Nephron progenitor cell (in vitro differentiated cells): ENCODE measurements around the gene SFTPD.

ENCODE experiments used
- DNase-seq: peaks from one replicate; pipeline ENCODE4 v3.0.0; 2021
- H3K27ac Mint-ChIP-seq: 2 replicates; pipeline ENCODE4 v1.8.0; 2021; ENCODE audit warnings: mild to moderate bottlenecking, moderate library complexity, mixed read lengths
- H3K27me3 Mint-ChIP-seq: 2 replicates; pipeline ENCODE4 v1.8.0; 2021; ENCODE audit warnings: mild to moderate bottlenecking, low read depth, mixed read lengths; ENCODE audit not compliant: poor library complexity
- H3K36me3 Mint-ChIP-seq: 2 replicates; pipeline ENCODE4 v1.8.0; 2021; ENCODE audit warnings: low read depth, mixed read lengths
- H3K4me1 Mint-ChIP-seq: 2 replicates; pipeline ENCODE4 v1.8.0; 2021; ENCODE audit warnings: mixed read lengths
- H3K4me3 Mint-ChIP-seq: 2 replicates; pipeline ENCODE4 v1.8.0; 2021; ENCODE audit warnings: mild to moderate bottlenecking, moderate library complexity, mixed read lengths
- H3K9me3 Mint-ChIP-seq: 2 replicates; pipeline ENCODE4 v1.8.0; 2021; ENCODE audit warnings: mild to moderate bottlenecking, moderate library complexity, mixed read lengths
- TF ChIP-seq, protein P1 (sequence below): fragments of 200-600 bp; sonication (generic); IDR thresholded peaks from 2 replicates; pipeline ENCODE4 v1.5.0; 2021; ENCODE audit warnings: antibody characterized with exemption

Gene SFTPD

DNA sequence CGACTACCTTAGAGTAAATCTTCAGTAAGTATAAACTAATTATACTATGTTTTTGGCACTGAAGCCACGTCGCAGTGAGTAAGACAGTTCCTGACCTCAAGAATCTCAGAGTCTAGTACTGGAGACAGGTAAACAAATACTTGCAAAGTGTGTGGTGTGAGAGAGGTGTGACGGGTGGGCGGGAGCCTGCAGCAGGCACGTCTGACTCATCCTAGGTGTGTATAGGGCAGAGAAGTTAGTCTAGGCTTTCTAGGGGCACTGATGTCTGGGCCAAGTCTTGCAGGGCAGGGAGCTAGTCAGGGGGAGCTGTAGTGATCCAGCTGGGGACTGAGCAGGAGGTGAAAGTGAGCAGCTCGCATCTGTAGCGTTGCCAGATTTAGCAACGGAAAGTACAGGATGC, 35.9 kb upstream of the SFTPD start:
- Mint-ChIP-seq H3K4me3 (no peak overlapping the region), H3K27me3 (peaks cover 62% of the 10 kb centered on the region), H3K27ac (no peak overlapping the region), H3K36me3 (no peaks in the 10 kb centered on the region), H3K4me1 (peaks cover 11% of the 10 kb centered on the region), H3K9me3 (peaks cover 18% of the 10 kb centered on the region)
- TF ChIP-seq, protein P1, sequence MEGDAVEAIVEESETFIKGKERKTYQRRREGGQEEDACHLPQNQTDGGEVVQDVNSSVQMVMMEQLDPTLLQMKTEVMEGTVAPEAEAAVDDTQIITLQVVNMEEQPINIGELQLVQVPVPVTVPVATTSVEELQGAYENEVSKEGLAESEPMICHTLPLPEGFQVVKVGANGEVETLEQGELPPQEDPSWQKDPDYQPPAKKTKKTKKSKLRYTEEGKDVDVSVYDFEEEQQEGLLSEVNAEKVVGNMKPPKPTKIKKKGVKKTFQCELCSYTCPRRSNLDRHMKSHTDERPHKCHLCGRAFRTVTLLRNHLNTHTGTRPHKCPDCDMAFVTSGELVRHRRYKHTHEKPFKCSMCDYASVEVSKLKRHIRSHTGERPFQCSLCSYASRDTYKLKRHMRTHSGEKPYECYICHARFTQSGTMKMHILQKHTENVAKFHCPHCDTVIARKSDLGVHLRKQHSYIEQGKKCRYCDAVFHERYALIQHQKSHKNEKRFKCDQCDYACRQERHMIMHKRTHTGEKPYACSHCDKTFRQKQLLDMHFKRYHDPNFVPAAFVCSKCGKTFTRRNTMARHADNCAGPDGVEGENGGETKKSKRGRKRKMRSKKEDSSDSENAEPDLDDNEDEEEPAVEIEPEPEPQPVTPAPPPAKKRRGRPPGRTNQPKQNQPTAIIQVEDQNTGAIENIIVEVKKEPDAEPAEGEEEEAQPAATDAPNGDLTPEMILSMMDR = no peak
- no peak for DNase-seq

GRCh38 chr10:79983286-79983909, 34.5 kb upstream of the SFTPD start:
- peaks cover 11% of the 10 kb centered on the region for H3K4me1 Mint-ChIP-seq
- H3K9me3 Mint-ChIP-seq = peaks cover 5% of the 10 kb centered on the region
- H3K27me3 Mint-ChIP-seq = peaks cover 71% of the 10 kb centered on the region
- no peak overlapping the region for H3K27ac Mint-ChIP-seq
- no peaks in the 10 kb centered on the region for H3K36me3 Mint-ChIP-seq
- peak overlapping the region; percentile 47 for H3K4me3 Mint-ChIP-seq
- DNase-seq = no peak
- TF ChIP-seq, protein P1 = no peak

DNA sequence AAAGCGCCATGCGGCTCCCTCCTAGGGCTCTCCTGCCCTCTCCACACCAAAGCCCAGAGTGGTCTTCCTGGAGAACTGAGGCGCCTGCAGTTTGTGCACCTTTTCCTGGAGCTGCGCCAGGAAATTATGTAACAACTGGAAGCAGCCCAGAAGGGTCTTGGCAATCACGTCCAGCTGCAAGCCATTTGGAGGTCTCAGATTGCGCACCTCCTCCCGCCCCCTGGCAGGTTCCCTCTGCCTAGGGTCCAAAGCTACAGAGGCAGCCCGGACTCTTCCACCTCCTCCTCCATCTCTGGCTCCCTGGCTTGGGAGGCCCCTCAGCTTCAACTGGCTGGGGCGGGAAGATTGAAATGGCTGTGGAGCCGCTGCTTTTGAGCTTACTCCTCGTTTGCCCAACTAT, 34.0 kb upstream of the SFTPD start:
- no peak for DNase-seq
- H3K27ac Mint-ChIP-seq = no peak overlapping the region
- H3K9me3 Mint-ChIP-seq = peaks cover under 1% of the 10 kb centered on the region
- TF ChIP-seq, protein P1 = no peak
- H3K27me3 Mint-ChIP-seq = peaks cover 71% of the 10 kb centered on the region
- peaks cover 11% of the 10 kb centered on the region for H3K4me1 Mint-ChIP-seq
- H3K36me3 Mint-ChIP-seq = no peaks in the 10 kb centered on the region
- peak overlapping the region; percentile 72 for H3K4me3 Mint-ChIP-seq

- H3K36me3 Mint-ChIP-seq = no peaks in the 10 kb centered on the region
- H3K9me3 Mint-ChIP-seq = peaks cover under 1% of the 10 kb centered on the region
- peak; percentile 49 for DNase-seq
- TF ChIP-seq, protein P1 = no peak
- H3K4me3 Mint-ChIP-seq = peak overlapping the region; percentile 72
- peaks cover 71% of the 10 kb centered on the region for H3K27me3 Mint-ChIP-seq
- H3K27ac Mint-ChIP-seq = no peak overlapping the region
- peaks cover 11% of the 10 kb centered on the region for H3K4me1 Mint-ChIP-seq
These were observed 33.5 kb upstream of the SFTPD start for GRCh38 chr10:79982362-79982800.

DNA sequence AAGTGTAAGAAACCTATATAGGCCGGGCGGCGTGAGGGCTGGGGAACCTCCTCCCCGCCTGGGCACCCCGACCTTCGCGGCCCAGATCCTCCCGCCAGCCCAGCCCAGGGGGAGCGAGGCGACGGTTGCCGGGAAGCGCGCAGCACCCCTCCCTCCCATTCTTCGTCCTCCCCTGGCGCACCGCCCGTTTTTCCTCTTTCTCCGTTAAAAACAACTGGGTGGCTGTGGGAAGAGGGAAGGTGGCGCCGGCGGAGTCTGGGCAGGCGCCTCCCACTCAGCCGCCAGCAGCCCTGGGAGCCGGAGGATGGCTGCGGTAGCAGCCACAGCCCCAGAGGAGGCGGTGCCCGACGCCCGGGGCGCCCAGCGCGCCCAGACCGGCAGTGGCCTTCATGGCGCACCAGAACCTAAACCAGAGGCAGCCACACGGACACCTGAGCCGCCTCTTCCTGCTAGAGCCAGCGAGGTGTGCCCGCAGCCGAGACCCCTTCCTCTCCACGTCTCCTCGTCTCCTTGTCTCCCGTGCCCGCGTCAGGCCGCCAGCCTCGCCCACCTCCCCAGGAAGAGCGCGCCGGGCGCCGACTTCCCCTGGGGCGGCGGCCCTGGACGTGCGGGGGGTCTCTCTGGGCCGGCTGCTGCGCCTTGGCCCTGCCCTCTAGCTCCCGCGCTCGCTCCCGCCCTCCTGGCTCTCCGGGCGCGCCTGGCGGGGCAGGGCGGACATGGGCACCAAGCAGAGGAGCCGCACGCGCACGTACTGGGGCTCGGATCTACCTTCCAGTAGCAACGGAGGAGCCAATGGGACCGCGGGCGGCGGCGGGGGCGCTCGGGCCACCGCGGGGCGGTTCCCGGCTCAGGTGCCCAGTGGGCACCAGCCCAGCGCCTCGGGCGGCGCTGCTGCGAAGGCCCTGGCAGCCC, 32.8 kb upstream of the SFTPD start:
- Mint-ChIP-seq H3K4me1 (peaks cover 11% of the 10 kb centered on the region), H3K27me3 (peaks cover 67% of the 10 kb centered on the region), H3K4me3 (peak overlapping the region; percentile 84), H3K27ac (no peak overlapping the region), H3K9me3 (peaks cover 7% of the 10 kb centered on the region), H3K36me3 (no peaks in the 10 kb centered on the region)
- TF ChIP-seq, protein P1 = no peak
- DNase-seq = peak; percentile 75
